ENCODE measurements around the gene FTL. TPM values are rescaled to one million over a fixed set of nuclear protein-coding genes. Genes with fewer than 3 reads are reported as not detected.

Gene FTL
- total and polyA plus RNA-seq, 8 donors, result 1,292 to 8,824 (median 3,975) TPM

DNA sequence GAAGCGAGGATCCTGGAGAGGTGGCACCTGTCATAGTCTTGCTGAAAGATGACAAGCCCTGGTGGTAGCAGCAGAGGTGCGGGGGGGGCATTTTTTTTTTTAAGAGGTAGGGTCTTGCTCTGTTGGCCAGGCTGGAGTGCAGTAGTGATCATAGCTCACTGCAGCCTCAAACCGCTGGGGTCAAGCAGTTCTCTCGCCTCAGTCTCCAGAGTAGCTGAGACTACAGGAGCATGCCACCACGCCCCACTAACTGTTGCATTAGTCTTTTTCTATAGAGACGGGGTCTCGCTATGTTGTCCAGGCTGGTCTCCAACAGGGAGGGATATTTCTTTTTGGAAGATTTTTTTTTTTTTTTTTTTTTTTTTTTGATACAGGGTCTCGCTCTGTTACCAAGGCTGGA lies 7.1 kb upstream of the FTL start:
- Histone ChIP-seq H3K9me3 (no peaks in the 10 kb centered on the region), H3K27ac (no peak overlapping the region), H3K4me3 (no peak overlapping the region), H3K36me3 (peaks cover 0 to 12% (median 3%) of the 10 kb centered on the region in 4 donors), H3K27me3 (no peaks in the 10 kb centered on the region), H3K4me1 (peaks cover 20 to 66% (median 38%) of the 10 kb centered on the region in 4 donors)
- TF ChIP-seq EP300 (IDR thresholded peaks at IDR 0.05) (no peak), POLR2A (IDR thresholded peaks at IDR 0.05) (no peak)
- TF ChIP-seq, protein P1, sequence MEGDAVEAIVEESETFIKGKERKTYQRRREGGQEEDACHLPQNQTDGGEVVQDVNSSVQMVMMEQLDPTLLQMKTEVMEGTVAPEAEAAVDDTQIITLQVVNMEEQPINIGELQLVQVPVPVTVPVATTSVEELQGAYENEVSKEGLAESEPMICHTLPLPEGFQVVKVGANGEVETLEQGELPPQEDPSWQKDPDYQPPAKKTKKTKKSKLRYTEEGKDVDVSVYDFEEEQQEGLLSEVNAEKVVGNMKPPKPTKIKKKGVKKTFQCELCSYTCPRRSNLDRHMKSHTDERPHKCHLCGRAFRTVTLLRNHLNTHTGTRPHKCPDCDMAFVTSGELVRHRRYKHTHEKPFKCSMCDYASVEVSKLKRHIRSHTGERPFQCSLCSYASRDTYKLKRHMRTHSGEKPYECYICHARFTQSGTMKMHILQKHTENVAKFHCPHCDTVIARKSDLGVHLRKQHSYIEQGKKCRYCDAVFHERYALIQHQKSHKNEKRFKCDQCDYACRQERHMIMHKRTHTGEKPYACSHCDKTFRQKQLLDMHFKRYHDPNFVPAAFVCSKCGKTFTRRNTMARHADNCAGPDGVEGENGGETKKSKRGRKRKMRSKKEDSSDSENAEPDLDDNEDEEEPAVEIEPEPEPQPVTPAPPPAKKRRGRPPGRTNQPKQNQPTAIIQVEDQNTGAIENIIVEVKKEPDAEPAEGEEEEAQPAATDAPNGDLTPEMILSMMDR (IDR thresholded peaks at IDR 0.05), result no peak
- no peak for DNase-seq
- WGBS, 5 donors, result 94 to 98% (median 97%) methylated on average over 7 to 8 of the region's 8 CpGs
- intact Hi-C loops (cut with DNase I; ENCODE audit: low total_unique reads), result no loop called here

DNA sequence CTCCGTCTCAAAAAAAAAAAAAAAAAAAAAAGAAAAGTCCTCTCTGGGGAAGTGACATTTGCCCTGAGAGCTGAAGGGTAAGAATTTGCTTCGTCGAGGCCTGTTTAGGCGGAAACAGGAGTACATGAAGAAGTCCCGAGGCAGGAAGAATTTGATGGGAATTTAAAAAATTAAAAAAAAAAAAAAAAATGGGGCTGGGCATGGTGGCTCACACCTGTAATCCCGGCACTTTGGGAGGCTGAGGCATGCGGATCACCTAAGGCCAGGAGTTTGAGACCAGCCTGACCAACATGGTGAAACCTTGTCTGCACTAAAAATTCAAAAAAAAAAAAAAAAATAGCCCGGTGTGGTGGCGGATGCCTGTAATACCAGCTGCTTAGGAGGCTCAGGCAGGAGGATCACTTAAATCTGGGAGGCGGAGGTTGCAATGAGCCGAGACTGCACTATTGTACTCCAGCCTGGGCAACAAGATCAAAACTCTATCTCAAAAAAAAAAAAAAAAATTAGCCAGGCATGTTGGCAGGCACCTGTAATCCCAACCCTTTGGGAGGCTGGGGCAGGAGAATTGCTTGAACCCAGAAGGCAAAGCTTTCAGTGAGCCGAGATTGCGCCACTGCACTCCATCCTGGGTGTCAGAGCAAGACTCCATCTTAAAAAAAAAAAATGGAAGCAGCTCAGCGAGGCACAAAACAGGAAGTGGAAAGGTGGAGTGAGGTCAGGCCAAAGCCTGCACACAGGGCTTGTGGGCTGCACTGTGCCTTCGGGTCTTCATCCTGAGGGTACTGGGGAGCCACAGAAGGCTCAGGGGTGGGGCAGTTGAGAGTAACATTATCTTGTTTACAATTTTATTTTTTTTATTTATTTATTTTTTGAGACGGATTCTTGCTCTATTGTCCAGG lies 5.5 kb upstream of the FTL start:
- intact Hi-C loops (cut with DNase I; ENCODE audit: low total_unique reads), result no loop called here
- no peaks in the 10 kb centered on the region for H3K27me3 ChIP-seq
- H3K36me3 ChIP-seq, result peaks cover 0 to 12% (median 3%) of the 10 kb centered on the region in 4 donors
- no peak overlapping the region for H3K4me3 ChIP-seq
- no peaks in the 10 kb centered on the region for H3K9me3 ChIP-seq
- peaks cover 35 to 68% (median 50%) of the 10 kb centered on the region in 4 donors for H3K4me1 ChIP-seq
- no peak for DNase-seq
- 79 to 83% (median 82%) methylated on average over 16 of the region's 16 CpGs for WGBS, 5 donors
- TF ChIP-seq, protein P1 (IDR thresholded peaks at IDR 0.05), result no peak
- TF ChIP-seq POLR2A (IDR thresholded peaks at IDR 0.05) (no peak), POLR2AphosphoS5 (IDR thresholded peaks at IDR 0.05) (no peak), EP300 (IDR thresholded peaks at IDR 0.05) (no peak)
- no peak overlapping the region for H3K27ac ChIP-seq

GRCh38 chr19:48961051-48961649 lies 4.0 kb upstream of the FTL start:
- Histone ChIP-seq H3K36me3 (peaks cover 4 to 14% (median 6%) of the 10 kb centered on the region in 4 donors), H3K9me3 (no peaks in the 10 kb centered on the region), H3K27me3 (no peaks in the 10 kb centered on the region), H3K4me3 (no peak overlapping the region), H3K27ac (peak overlapping the region in 4 of 5 donors; percentile 93 to 97 (median 96)), H3K4me1 (peaks cover 30 to 64% (median 44%) of the 10 kb centered on the region in 4 donors)
- DNase-seq, result no peak
- 82 to 90% (median 89%) methylated on average over 16 to 19 of the region's 19 CpGs for WGBS, 5 donors
- intact Hi-C loops (cut with DNase I; ENCODE audit: low total_unique reads), result no loop called here
- no peak for TF ChIP-seq POLR2A (IDR thresholded peaks at IDR 0.05)
- no peak for TF ChIP-seq EP300 (IDR thresholded peaks at IDR 0.05)
- no peak for TF ChIP-seq POLR2AphosphoS5 (IDR thresholded peaks at IDR 0.05)
- TF ChIP-seq, protein P1 (IDR thresholded peaks at IDR 0.05), result no peak

DNA sequence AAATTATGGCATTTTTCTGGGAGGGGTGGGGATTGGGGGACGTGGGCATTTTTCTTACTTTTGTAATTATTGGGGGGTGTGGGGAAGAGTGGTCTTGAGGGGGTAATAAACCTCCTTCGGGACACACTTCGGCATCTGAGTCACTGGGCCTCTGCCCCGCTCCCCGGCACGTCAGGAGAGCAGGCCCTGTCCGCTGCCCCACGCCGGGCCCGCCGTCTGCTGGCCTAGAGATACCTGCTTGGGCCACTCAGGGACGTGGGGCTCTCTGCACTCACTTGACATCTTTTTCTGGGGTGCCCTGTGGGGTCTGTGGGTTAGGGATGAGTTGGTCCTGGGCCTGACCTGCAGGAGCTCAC lies 3.5 kb upstream of the FTL start:
- 78 to 86% (median 83%) methylated on average over 6 to 12 of the region's 12 CpGs for WGBS, 5 donors
- intact Hi-C loops (cut with DNase I; ENCODE audit: low total_unique reads), result no loop called here
- no peaks in the 10 kb centered on the region for H3K27me3 ChIP-seq
- H3K4me1 ChIP-seq, result peaks cover 35 to 65% (median 46%) of the 10 kb centered on the region in 4 donors
- no peaks in the 10 kb centered on the region for H3K9me3 ChIP-seq
- H3K4me3 ChIP-seq, result no peak overlapping the region
- DNase-seq, result no peak
- peak overlapping the region; percentile 93 to 97 (median 96) for H3K27ac ChIP-seq
- peaks cover 9 to 16% (median 10%) of the 10 kb centered on the region in 4 donors for H3K36me3 ChIP-seq
- TF ChIP-seq POLR2A (IDR thresholded peaks at IDR 0.05), result no peak
- no peak for TF ChIP-seq EP300 (IDR thresholded peaks at IDR 0.05)
- TF ChIP-seq, protein P1 (IDR thresholded peaks at IDR 0.05), result no peak
- no peak for TF ChIP-seq POLR2AphosphoS5 (IDR thresholded peaks at IDR 0.05)
